HG02943 (cell line): ENCODE data around the gene OR2A5.
"Not testable (repeated sequence)": the region's sequence is repeated elsewhere in the genome, so short reads cannot be mapped to it uniquely, and the experiment has no call there.

Experiments used
- ATAC-seq: cut with Tn5 transposase; IDR thresholded peaks from one replicate; pipeline ENCODE4 v1.9.1; 2021; ENCODE audit warnings: mild to moderate bottlenecking, low read depth, moderate library complexity; ENCODE audit not compliant: unreplicated experiment

OR2A5 gene

DNA sequence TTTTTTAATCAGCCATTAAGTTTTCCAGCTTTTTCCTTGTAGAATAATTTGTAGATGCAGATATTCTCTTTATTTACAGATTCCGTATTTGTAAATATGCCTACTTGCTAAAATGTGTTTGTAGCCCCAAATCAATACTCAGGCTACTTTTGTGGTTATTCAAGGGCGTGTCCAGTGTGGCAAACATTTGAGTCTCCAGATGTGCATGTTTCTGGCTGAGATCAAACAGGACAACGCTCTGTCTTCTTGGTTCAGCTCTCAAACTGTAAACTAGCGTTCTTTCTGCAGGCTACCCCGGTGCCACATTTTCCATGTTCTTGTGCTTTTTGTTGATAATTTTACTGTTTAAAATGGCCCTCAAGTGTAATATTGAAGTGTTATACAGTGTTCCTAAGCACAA lies 16.2 kb upstream of the OR2A5 start:
- no peak for ATAC-seq

DNA sequence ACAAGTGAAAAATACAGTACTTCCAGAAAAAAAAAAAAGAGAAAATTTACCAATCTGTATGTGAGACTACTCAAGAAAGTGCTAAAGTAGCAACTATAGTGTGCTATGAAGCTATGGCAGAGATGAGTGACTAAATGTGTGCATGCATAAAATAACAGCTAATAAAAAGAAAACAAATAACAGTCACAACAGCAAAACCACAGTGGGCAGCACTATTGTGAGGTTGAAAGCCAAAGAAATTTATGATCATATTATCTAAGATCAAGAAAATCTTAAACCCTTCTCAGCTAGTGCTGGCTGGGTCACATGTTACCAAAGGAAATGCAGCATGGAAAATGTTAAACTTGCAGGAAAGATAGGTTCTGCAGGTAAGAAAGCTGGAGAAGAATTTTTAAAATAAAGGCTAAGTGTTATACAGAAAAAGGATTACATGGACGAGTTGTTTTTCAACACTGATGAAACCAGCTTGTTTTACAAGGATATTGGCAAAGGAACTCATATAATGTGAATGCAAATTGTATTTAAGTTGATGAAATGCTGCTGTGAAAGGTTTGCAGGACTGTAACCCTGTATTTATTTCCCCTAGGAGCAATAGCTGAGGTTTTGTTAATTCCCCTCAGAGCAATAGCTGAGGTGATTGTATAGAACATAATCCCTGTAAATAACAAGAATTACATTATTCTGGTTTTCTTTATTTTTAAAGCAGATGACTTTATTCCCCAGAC lies 15.6 kb upstream of the OR2A5 start:
- no peak for ATAC-seq

DNA sequence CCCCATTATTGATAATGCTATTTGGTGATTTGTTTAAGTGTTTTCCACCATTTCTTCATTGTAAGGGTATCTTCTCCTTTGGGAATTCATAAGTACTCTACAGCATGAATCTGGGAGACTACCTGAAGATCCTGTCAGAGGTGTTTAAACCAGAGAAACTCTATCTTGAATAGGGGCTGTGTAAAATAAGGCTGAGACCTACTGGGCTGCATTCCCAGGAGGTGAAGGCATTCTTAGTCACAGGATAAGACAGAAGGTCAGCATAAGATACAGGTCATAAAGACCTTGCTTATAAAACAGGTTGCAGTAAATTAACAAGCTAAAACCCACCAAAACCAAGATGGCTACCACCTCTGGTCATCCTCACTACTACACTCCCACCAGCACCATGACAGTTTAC lies 13.4 kb upstream of the OR2A5 start:
- ATAC-seq, result no peak

DNA sequence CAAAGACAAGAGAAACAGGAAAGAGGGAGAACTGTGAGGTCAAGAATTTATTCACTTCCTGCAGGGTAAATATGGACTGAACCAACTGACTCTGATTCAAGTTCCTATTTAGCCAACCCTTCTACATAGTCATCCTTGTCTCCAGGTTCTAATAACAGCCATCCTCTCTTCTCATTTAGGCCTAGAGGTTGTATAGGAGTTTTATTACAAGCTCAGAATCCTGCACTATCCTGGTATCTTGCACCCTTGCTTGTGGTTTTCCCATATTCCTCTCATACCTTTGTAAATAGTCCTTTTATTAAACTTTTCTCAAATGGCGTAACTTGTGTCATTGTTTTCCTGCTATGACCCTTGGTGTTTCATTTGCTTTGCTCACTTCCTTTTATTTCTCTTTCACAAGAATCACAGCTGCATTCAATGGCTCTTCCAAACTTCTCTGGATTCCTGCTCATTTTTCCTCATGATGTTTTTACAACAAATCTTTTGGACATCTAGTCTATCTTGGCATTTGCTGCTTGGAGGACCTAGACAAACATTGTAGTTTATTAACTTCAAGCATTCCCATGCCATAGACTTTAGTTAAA lies 12.4 kb upstream of the OR2A5 start:
- no peak for ATAC-seq

DNA sequence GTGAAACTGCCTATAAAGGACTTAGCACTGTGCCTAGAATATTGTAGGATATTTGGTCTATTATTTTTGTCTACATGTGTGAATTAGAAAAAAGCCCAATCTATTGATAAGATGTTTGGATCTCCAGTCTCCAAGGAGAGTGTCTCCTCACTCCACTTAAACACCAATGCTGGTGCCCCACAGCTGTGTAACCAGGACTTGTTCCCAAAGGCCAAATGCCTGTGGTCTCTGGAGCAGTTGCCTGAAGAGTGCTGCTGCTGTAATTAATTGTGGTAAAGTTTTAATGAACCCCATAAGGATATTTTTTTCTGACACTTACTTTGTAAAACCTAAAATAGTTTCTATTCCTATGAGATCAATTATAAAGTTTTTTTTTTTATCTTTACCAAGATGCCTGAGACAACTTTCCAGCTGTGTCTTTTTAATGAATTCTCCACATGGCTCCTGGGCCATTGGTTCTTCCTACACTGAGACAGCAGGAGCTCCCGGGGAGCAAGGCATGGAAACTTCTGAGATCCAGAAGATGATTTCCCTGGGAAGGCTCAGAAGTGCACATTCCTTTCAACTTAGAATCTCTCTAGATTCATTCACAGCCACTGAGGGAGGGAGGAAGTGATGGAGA lies 11.2 kb upstream of the OR2A5 start:
- ATAC-seq, result no peak

DNA sequence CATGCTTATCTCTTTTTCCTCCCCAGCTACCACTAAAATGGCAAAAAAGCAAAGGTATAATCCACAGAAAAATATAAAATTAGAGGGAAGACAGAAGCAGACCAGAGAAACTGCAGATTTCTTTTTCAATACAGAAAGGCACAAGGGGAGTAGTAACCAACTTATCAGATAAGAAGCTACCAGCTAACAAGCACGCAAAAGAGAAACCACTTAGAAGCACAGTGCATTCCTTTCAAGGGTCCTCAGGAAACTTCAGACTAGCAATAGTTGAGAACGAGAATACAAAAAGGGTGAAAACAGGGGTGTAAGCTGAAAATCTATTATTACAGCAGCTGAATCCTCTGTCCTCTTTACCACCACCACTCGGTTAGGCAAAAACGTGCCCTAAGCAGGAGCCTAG lies 9.9 kb upstream of the OR2A5 start:
- ATAC-seq, result no peak

DNA sequence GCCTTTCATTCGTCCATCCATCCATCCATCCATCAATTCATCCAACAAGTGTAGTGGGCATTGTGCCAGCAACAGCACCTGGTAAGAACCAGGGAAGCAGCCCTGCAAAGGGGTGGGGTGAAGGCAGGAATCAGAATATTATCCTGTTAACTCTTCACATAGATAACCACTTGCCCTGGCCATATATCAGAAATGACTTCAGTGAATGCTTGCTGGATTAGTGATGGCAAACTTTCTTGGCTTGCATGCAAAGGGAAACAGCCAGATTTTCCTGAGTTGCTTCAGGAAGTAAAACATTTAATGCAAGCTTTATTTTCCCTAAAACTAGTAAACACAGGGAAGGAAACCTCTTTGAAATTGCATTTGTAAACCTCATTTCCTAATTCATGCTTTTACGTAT lies 743 bp downstream of the OR2A5 start:
- no peak for ATAC-seq

DNA sequence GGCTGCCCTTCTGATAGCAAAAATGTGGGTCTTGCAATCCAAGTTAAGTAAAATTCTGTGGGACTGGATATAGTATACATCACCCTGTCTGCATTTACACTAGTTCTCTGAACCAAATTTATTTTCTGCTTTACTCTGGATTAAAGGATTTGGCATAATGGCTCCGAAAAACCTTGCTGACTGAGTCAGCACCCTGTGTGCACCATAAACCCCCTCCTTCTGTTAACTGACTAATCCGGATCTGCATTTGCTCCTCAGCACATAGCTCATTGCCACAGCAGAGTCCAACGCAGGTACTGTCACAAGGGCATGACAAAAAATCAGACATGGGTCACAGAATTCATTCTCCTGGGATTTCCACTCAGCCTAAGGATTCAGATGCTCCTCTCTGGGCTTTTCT lies 1.3 kb downstream of the OR2A5 start:
- ATAC-seq, result no peak

DNA sequence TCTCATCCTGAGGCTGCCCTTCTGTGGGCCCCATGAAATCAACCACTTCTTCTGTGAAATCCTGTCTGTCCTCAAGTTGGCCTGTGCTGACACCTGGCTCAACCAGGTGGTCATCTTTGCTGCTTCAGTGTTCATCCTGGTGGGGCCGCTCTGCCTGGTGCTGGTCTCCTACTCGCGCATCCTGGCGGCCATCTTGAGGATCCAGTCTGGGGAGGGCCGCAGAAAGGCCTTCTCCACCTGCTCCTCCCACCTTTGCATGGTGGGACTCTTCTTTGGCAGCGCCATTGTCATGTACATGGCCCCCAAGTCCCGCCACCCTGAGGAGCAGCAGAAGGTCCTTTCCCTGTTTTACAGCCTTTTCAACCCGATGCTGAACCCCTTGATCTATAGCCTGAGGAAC lies 2.1 kb downstream of the OR2A5 start:
- not testable (repeated sequence) for ATAC-seq

DNA sequence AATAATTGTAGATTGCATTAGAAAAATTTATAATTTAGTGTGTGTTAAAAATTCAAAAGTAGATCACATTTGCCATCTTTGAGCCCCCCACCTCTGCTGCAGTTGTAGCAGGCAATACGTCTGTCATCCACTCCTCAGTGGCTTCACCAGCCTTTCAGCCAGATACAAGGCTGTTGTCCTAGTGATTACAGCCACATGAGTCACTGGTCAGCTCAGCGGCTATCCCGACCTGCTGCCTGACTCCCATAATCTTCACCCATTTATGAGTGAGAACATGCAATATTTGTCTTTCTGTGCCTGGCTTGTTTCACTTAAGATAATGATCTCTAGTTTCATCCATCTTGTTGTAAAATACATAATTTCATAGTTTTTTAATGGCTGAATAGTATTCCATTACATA lies 9.2 kb downstream of the OR2A5 start:
- no peak for ATAC-seq

DNA sequence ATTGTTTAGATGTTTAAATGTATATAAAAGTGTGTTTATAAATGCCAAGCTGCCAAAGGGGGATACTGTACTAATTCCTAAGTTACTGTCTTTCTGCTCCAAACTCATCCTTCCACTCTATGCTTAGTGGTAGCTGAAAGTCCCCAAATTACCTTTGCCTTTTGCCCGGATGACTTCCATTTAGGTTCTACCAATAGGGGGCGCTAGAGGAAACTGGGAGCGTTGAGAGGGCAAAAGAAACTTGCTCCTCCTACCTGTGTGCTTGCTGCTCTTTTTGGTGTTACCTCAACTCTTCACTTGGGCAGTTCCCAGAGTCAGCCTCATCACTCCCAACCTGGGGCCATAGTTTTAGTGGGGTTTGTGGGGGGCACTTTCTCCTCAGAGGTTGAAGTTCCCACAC lies 15.0 kb downstream of the OR2A5 start:
- ATAC-seq, result no peak

DNA sequence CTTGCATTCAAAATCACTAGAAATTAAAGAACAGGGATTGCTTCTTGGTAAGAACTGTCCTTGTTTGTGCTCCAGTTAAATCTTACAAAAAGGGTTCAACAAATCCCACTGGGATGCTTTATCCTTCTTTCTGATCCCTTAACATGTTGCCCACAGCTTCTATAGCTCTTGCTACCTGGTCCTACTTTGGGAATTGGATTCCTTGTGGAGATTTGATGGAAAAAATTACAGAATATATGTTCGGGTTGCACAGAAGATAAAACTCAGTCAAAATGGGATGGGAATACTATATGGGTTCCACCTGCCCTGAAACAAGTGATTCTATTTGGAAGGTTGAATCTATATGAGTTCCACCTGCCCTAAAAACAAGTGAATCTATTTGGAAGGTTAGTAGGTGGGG lies 20.8 kb downstream of the OR2A5 start, which contains the start of gene OR2A25:
Gene OR2A25, plus strand, starts transcription at position 301 of the 400 bp plus-strand sequence. CDS start 4,409 bp downstream, outside the sequence.
- no peak for ATAC-seq

DNA sequence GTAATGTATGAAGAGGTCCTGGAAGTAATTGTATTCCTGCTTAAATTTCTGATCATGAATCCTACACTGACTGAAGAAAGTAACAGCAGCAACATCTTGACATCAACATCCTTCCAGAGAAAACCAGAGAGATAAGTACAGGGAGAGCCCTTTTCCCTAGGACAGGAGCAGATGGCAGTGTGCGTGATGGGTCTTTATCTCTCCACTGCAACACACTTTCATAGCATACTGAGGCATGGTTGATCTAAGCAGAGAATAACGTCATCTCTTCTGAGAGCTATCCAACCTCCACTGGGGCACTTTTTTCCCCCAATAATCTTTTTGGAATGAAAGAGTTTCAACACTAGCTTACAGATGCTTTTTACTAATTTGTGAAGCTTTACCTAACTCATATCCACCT lies 21.2 kb downstream of the OR2A5 start:
- no peak for ATAC-seq

DNA sequence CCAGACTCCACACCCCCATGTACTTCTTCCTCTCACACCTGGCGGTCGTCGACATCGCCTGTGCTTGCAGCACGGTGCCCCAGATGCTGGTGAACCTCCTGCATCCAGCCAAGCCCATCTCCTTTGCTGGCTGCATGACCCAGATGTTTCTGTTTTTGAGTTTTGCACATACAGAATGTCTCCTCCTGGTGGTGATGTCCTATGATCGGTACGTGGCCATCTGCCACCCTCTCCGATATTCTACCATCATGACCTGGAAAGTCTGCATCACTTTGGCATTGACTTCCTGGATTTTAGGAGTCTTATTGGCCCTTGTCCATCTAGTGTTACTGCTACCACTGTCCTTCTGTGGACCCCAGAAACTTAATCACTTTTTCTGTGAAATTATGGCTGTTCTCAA lies 25.6 kb downstream of the OR2A5 start:
- no peak for ATAC-seq

DNA sequence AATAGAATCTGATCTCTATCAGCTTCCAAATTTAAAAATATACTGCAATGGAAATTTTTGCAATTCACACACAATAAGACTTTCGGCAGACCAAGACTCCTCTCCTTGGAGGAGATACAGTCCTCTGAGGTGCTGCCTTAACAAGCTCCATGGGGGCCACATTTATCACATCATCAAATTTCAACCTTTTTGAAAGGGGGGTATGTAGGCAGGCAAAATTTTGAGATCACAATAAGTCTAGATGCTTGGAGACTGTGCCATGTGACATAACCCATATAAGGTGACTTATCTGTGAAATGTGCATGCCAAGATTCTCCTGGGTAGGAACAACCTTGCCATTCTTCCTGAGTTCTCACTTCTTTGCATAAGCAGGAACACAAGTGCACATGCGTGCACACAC lies 37.2 kb downstream of the OR2A5 start, which contains the start of gene OR2A12:
Gene OR2A12, plus strand, starts transcription at position 301 of the 400 bp plus-strand sequence. CDS start 8,830 bp downstream, outside the sequence.
- ATAC-seq, result no peak

DNA sequence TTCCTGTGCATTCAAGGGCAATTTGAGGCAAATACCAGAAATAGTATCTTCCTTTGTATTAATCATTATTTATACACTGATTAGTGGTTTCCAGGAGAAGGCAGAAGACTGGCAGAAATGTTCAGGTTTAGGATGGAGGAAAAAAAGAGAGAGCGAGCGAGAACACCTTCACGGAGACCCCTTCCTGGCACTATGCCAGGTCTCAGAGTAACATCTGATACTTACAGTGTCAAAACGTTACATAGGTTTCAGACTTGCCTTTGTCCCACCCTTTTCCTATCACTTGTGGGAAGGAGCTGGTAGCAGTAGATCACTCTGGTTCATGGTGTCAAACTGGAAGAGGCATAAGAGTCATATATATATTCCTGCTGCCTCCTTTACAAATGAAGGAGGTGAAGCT lies 38.0 kb downstream of the OR2A5 start:
- ATAC-seq, result no peak

DNA sequence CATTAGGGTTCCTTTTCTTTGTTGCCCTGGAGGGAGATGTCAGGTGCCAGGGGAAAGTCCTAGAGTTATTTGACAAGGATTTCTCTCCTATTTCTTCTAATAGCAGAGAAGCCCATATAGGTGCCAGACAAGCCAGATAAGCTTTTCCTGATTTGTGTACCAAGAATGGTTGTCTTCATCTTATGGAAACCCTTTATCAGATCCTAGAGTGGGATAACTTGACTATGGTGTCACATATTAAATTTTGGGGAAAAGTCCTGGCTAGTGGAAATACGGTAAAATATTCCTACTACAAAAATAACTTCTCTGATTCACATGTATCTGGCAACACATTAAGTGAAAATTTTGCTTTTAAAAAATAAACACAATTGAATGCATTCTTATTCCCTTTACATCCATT lies 38.5 kb downstream of the OR2A5 start:
- ATAC-seq, result no peak

DNA sequence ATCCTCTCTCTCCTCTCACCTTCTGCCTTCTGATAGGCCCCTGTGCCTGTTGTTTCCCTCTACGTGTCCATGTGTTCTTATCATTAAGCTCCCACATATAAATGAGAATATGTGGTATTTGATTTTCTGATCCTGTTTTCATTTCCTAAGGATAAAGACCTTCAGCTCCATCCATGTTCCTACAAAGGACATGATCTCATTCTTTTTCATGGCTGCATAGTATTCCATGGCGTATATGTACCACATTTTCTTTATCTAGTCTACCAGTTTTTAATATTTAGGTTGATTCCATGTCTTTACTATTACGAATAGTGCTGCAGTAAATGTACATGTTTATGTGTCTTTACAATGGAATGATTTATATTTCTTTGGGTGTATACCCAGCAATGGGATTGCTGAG lies 41.9 kb downstream of the OR2A5 start:
- ATAC-seq, result no peak

DNA sequence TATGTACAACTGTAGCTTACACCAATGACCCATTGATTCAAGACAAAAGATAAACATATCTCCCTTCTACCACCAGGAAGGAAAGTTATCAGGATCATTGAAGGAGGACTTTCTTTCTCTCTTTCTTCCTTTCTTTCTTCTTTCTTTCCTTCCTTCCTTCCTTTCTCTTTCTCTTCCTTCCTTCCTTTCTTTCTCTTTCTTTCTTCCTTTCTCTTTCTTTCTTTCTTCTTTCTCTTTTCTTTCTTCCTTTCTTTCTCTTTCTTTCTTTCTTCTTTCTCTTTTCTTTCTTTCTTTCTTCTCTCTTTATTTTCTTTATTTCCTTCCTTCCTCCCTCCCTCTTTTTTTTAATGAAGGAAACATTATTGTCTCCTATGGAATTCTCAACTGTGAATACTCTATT lies 50.0 kb downstream of the OR2A5 start:
- no peak for ATAC-seq

DNA sequence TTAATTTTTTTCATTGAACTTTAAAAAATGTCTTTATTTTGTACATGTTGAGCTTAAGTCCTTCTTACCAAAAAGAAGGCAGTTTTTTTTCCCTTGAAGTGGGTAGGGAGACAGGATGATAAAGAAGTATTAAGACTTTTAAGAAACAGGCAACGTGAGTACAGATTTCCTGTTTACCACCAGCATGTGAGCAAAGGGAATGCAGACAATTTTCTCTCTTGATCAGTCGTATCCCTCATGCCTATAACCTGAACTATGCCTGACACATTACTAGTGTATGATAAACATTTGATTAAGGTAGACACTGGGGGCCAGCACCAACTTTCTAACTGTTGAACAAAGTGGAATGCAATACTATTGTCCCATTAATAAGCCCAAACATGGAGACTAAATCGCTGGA lies 51.9 kb downstream of the OR2A5 start:
- ATAC-seq, result no peak

DNA sequence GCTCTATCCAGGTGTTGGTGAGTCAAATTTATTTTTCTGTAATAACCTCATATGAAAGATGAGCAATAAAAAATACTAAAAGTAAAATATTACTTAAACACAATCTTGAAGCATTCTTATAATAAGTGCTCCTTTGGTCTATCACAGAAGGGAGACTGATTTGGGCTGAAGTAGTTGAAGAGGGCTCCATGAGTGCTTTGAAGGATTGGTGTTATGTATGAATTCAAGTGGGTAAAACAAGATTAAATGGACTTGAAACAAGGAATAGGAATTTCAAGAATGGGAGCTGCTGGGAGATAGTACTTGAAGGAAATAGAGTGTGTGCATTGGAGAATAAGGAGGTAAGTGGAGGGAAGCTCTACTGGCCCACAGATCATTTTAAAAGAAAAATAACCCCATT lies 53.3 kb downstream of the OR2A5 start:
- ATAC-seq, result no peak

DNA sequence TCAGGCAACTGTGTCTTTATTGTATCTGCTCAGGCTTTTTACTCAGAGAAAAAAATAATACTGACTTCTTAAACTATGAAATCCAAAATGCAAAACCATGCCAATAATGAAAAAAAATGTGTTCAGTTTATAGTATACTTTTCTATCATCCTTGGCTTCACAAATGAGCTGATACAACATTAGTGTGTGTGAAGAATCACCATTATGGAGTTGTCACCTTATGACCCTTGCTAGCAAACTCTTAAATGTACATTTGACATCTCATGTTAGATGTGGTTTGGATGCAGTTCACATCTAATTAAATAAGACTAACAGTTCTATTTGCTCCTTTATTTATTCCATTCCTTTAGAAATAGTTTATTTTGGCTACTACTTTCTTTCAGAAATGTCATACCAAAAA lies 56.5 kb downstream of the OR2A5 start:
- ATAC-seq, result no peak
